GM19351 (cell line): ENCODE measurements around the gene LHX5.
A peak's percentile ranks its signal among the peaks of the same experiment; 100 is the strongest.

ENCODE experiments used
- ATAC-seq: cut with Tn5 transposase; IDR thresholded peaks from one replicate; pipeline ENCODE4 v1.9.1; 2021; ENCODE audit warnings: mild to moderate bottlenecking, moderate library complexity; ENCODE audit not compliant: unreplicated experiment

Gene LHX5

DNA sequence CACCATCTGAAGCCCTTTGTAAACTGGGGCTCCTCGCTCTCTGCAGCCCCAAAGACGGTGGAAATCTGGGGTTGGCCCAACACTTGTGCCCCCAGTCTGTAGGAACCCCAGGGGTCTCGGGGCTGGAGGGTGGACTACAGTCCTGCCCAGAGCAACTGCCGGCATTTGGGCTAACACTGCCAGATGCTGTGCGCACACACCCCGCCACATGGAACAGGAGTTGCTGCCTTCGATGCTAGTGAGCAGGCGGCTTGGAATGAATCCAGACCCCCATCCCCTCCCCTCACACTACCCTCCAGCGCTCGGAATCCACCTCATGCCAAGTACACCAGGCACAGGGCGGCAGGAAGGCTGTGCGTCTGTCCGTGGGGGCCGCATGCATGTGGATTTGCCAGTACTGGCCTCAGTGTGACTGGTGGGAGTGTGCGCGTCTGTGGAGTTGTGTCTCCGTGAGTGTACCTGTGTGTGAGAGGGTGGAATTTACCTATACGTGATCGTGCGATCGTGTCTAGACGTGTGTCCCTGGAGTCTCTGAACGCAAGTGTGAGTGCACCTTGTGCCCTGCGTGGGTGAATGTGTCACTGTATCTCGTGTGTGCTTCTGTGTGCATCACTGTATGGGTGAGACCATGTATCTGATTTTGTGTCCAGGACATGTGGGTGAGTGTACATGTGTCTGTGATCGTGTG, 5.1 kb downstream of the LHX5 start:
- no peak for ATAC-seq

GRCh38 chr12:113465808-113466453, 5.7 kb downstream of the LHX5 start:
- no peak for ATAC-seq

DNA sequence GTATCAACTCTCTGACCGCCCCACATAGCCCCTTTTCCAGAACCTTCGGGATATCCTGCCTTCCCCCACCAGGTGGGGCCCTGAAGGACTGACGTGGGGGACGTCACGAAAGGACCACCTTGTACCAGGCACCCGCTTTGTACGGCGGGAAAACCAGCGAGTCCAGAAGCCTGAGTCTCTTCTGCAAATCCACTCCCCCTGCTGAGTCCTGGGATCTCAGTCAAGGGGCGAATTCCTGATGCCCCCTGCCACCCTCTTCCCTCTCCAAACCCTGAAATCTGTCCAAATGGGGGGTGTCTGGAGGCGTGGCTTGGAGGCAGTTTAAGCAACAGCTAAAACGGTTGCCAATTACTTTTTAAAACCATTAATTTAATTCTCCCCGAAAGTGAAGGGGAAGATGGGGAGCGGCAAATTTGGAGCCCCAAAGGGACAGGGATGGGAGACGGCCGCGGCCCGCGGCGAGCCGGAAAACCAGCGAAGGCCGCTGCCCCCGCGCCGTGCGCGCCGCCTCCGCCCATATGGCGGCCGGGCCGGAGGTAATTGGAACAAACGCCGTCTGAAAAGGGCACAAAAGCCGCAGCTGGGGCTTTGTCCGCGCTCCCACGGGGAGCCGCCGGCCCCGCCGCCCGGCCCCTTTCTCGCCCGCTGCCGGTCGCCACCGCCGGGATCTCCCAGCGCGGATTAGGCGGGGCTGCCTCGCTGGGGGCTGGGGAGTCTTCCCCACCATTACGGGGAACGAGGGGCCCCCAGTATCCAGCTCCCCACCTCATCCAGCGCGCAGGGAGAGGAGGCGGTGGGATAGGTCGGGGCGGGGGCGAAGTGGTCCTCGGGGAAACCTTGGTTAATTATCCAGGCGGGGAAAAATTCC, 6.6 kb downstream of the LHX5 start:
- ATAC-seq, result no peak

DNA sequence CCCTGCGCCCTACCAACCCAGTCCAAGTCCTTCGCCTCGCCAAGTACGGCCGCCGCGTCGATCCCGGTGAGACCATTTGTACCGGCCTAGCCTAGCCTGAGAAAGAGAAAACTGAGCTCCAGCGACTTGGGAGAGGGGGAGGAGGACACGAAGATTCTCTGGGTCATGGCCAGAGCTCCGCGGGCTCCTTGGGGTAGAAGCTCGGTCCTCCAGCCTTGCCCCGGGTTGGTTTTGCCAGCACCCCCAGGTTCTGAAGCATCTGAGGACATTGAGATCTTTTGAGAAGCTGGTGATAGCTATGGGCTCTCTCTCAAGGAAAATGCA, 7.3 kb downstream of the LHX5 start:
- no peak for ATAC-seq

DNA sequence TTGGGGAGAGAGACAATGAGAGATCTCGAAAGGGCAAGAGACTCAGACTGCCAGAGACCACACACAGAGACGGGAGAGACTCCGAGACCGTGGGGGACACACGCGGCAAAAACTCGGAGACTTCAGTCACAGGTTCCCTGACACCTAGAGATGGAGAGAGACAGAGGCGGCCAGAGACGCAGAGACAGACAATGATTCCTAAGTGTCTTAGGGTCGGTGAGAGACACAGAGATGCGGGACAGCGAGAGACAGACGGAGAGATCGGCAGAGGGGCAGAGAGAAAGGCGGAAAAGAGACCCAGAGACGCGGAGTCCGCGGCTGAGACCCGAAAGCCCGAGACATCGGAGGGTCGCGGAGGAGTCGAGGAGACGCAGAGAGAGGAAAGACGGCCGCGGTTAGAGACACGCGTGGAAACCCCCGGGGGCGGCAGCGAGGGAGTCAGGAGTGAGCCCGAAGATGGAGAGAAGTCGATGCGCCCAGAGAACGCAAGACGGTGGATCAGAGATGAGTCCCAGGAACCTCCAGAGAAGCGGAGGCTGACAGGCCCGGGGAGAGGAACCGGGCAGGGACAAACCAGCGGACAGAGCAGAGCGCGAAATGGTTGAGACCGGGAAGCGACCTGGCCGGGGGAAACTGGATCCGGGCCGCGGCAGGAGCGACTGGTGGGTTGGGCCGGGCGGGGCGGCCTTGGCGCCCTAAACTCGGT, 7.8 kb downstream of the LHX5 start:
- no peak for ATAC-seq

- ATAC-seq, result no peak
Observed at GRCh38 chr12:113462998-113463745, 8.5 kb downstream of the LHX5 start.

GRCh38 chr12:113462117-113462774, 9.4 kb downstream of the LHX5 start:
- ATAC-seq, result peak; percentile 55

DNA sequence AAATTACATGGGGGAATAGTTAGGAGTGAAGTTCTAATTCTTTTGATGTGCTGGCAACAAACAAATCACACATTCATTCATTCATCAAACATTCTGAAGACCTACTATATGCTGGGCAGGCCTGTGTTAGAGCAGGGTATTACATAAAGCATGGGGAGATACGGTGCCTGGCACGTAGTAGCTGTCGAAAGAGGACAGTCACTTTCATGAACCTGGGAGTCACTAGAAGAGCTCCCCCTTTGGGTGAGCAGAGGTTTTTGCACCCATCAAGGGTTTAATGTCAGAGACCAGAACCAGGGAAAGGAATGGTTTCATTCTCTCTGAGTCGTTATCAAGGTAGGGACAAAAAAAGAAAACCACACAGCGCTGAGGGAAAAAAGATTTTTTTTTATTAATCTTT, 10.0 kb downstream of the LHX5 start:
- ATAC-seq, result no peak

DNA sequence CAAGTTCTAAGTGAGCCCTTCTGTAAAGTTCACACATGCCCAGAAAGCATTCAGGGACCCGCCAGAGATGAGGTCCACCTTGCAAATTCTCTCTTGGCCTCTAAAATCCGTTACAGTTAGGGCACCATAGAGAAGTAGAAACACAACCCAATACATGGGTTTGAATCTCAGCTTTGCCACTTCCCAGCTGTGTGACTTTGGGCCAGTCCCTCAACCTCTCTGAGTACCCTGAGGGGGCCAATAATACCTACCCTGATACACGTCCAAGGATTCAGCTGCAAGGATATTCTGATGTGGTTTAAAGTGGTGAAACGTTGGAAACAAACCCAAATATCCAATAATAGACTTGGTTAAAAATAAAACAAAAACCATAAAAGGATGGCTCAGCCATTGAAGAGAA, 11.7 kb downstream of the LHX5 start:
- no peak for ATAC-seq

DNA sequence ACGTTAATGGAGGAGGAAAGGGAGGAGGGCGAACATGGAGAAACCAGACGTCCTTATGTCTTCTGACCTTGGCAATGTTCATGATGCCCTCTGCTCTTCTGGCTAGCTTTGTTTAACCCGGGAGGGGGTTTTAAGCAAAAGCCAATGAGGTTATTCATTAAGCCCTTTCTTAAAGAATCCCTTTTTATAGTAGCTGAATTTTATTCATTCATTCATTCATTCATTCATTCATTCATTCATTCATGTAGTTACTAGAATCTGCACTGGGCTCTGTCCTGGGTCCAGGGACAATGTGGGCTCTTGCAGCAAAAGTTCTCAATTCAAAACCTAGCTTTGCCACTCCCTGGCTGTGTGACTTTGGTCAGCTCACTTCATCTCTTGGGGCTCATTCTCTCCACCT, 14.0 kb downstream of the LHX5 start:
- no peak for ATAC-seq

- ATAC-seq, result no peak
Observed at GRCh38 chr12:113457185-113457584, 14.5 kb downstream of the LHX5 start.

DNA sequence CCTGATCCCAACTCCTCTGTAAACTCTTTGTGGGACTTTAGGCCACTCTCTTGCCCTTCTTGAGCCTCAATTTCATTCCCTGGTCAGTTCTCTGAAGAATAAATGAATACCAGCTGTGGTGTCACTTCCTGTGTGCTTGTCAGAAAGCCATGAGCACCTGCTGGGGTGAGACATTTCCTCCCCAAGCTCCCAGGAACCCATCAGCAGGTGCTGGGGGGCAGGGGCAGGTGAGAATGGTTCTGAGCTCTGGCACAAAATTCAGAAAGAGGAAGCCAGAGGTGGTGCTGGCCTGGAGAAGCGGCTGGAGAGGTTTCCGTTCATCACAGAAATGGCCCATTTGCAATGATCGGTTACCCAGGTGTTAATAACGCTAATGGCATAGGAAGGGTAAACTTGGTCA, 14.9 kb downstream of the LHX5 start:
- no peak for ATAC-seq

- ATAC-seq, result no peak
Observed at GRCh38 chr12:113456199-113456598, 15.5 kb downstream of the LHX5 start.

DNA sequence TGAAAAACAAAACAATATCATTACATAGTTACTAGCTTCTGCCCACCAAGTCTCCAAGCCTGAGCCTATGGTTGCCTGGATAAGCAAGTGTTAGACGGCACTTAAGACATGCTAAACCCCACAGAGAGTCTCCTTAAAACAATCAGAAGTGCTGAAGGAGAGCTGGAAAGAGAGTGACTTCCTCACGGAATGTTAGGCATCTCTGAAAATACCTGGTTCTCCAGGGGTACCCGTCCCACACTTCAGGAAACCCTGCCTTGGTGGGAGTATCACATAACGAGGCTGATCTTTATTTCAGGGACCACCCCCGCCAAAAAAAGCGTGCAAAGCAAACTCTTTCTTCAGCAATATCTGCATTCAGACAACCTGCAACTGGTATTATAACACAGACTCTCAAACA, 18.3 kb downstream of the LHX5 start:
- no peak for ATAC-seq

- ATAC-seq, result no peak
Observed at GRCh38 chr12:113452458-113452857, 19.2 kb downstream of the LHX5 start.

DNA sequence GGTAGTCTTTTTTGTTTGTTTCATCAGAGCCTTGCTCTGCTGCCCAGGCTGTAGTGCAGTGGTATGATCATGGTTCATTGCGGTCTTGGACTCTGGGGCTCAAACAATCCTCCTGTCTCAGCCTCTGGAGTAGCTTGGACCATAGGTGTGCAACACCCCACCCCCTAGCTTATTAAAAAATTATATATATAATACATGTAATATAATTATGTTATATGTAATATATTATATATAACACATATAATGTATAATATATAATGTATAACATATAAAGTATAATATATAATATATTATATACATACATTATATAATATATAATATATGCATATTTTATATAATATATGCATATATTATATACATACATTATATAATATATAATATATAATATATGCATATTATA, 21.8 kb downstream of the LHX5 start:
- no peak for ATAC-seq

GRCh38 chr12:113449299-113449698, 22.4 kb downstream of the LHX5 start:
- ATAC-seq, result no peak

DNA sequence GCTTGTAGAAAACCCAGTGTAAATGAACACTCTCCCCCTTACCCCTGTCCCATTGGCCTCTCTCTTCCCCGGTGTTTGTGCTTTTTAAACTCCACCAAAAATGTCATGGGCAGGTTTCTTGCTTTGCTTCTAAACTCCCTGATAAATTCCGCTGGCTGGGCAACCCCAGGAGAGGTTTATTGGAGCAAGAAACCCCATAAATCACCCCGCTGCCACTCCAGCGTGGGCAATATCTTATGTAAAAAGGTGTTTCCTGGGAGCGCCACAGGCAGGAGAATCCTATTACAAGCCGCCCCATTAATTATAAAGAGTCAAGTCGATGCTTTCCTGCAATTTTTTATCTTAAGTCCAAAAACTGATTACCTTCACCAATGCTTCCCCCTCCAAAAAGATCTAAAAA, 22.8 kb downstream of the LHX5 start:
- ATAC-seq, result no peak

GRCh38 chr12:113445544-113446171, 26.0 kb downstream of the LHX5 start:
- no peak for ATAC-seq

DNA sequence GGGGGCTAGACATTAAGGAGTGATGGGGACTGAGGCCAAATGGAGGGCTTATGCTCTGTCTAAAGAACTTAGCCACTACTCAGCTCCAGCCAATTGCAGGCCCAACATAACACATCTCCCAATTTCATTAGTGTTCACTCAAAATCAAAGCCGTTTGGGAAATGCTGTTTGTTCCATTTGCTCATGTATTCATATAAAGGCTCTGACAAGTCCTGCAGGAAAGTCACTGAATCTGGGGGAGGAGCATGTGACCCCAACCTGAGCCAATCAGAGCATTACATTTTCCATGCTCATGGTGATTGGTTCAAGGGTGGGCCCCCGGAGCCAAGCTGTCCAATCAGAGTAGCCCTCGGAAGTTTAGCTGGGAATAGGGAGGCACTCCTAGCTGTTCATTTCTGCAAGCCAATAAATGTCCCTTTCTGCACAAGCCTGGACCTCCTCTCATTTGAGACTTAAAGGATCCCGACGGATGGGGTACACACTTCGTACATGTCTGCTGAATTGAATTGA, 28.6 kb downstream of the LHX5 start:
- ATAC-seq, result no peak
